Duodenal mucosa (tissue), 2 donors: ENCODE results near the gene ELOVL6.
A peak's percentile ranks its signal among the peaks of the same experiment; 100 is the strongest.
"Not testable (repeated sequence)": the region's sequence is repeated elsewhere in the genome, so short reads cannot be mapped to it uniquely, and the experiment has no call there.

Experiments used
- H3K27ac ChIP-seq: one replicate; pipeline ENCODE4 v1.7.0; 2013; ENCODE audit warnings: low read depth, low read length
- H3K27me3 ChIP-seq, 2 donors: one replicate each; pipeline ENCODE4 v1.7.0; 2013; ENCODE audit warnings: low read length in 2 of 2, control low read depth in 1 of 2; ENCODE audit not compliant: insufficient read depth in 2 of 2, control insufficient read depth in 1 of 2
- H3K36me3 ChIP-seq, 2 donors: one replicate each; pipeline ENCODE4 v1.7.0; 2013; ENCODE audit warnings: low read length in 2 of 2, control low read depth in 1 of 2; ENCODE audit not compliant: insufficient read depth in 2 of 2, control insufficient read depth in 1 of 2
- H3K4me1 ChIP-seq, 2 donors: one replicate each; pipeline ENCODE4 v1.7.0; 2013; ENCODE audit warnings: low read length in 2 of 2, control low read depth in 1 of 2; ENCODE audit not compliant: insufficient read depth in 2 of 2, control insufficient read depth in 1 of 2
- H3K4me3 ChIP-seq, 2 donors: one replicate each; pipeline ENCODE4 v1.7.0; 2013; ENCODE audit warnings: low read length in 2 of 2, low read depth in 1 of 2
- H3K9ac ChIP-seq, 2 donors: one replicate each; pipeline ENCODE4 v1.7.0; 2013; ENCODE audit warnings: low read length in 2 of 2, low read depth in 1 of 2
- H3K9me3 ChIP-seq, 2 donors: one replicate each; pipeline ENCODE4 v1.7.0; 2013; ENCODE audit warnings: low read length in 2 of 2, control low read depth in 1 of 2; ENCODE audit not compliant: control insufficient read depth in 1 of 2

ELOVL6 gene, protein sequence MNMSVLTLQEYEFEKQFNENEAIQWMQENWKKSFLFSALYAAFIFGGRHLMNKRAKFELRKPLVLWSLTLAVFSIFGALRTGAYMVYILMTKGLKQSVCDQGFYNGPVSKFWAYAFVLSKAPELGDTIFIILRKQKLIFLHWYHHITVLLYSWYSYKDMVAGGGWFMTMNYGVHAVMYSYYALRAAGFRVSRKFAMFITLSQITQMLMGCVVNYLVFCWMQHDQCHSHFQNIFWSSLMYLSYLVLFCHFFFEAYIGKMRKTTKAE

GRCh38 chr4:110198435-110199416 is at the start of gene ELOVL6:
Gene ELOVL6, minus strand, starts transcription at chr4:110198615. Its CDS starts 280 bp downstream, at chr4:110198335.
- Histone ChIP-seq H3K27me3 (no peaks in the 10 kb centered on the region), H3K36me3 (no peaks in the 10 kb centered on the region), H3K4me3 (peak within 1 kb of the TSS; percentile 98), H3K9ac (peak within 1 kb of the TSS; percentile 68 to 85), H3K9me3 (no peaks in the 10 kb centered on the region), H3K4me1 (peaks cover 30 to 31% of the 10 kb centered on the region in 2 donors), H3K27ac (no peak within 1 kb of the TSS)

- H3K27ac ChIP-seq = no peak overlapping the region
These were observed 49.7 kb upstream of the ELOVL6 start for GRCh38 chr4:110248100-110248499.

DNA sequence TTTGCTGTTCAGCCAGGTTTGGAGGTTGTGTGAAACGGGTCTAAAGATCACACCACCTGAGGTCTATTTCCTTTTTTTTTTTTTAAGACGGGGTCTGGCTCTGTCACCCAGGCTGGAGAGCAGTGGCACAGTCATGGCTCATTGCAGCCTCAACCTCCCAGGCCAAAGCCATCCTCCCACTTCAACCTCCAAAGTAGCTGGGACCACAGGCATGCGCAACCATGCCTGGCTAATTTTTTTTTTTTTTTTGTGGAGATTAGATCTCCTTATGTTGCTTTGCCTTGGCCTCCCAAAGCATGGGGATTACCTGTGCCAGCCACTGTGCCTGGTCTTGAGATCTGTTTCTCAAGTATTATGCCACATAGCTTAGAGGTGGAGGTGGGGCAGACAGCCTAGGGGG is 49.2 kb upstream of the ELOVL6 start:
- H3K4me1 ChIP-seq = no peaks in the 10 kb centered on the region
- no peaks in the 10 kb centered on the region for H3K36me3 ChIP-seq
- no peak overlapping the region for H3K4me3 ChIP-seq
- no peak overlapping the region for H3K27ac ChIP-seq
- no peaks in the 10 kb centered on the region for H3K9me3 ChIP-seq
- no peak overlapping the region for H3K9ac ChIP-seq
- H3K27me3 ChIP-seq = no peaks in the 10 kb centered on the region

More at GRCh38 chr4:110248100-110248499, 49.7 kb upstream of the ELOVL6 start:
- no peak overlapping the region for H3K9ac ChIP-seq
- H3K9me3 ChIP-seq = no peaks in the 10 kb centered on the region
- H3K36me3 ChIP-seq = no peaks in the 10 kb centered on the region
- no peak overlapping the region for H3K4me3 ChIP-seq
- no peaks in the 10 kb centered on the region for H3K4me1 ChIP-seq
- H3K27me3 ChIP-seq = no peaks in the 10 kb centered on the region

DNA sequence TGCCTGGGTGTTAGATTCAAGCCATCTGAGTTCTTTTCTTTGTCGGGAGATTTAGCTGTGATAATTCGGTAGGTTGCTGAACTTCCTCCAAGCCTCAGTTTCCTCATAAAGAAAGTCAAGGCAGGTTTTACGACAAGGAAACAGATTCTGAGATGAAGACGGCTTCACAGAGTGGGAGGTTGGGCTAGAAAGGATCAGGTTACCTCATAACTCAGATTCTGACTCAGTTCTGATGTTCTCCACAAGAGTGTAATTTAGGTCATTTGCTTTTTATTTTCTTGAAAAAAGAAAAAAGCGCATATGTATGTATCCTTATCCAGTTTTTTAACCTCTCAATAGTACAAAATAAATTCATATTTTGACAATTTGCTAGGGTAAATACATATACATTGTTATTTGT is 47.2 kb upstream of the ELOVL6 start:
- Histone ChIP-seq H3K27me3 (no peaks in the 10 kb centered on the region), H3K4me3 (no peak overlapping the region), H3K36me3 (no peaks in the 10 kb centered on the region), H3K4me1 (no peaks in the 10 kb centered on the region), H3K9me3 (no peaks in the 10 kb centered on the region), H3K27ac (no peak overlapping the region), H3K9ac (no peak overlapping the region)

DNA sequence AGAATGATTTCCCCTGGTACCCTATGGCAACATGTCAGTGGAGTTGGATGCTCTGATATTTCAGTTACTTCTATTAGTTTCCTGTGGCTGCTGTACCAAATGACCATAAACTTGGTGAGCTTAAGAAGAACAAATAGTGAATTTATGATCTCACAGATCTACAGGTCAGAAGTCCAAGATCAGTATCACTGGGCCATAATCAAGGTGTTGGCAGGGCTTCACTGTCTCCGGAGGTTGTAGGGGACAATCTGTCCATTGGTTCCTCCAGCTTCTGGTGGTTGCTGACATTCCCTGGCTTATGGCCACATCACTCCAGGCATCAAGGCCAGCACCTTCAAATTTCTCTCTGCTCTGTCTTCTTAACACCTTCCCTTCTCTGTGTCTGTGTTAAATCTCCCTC is 37.9 kb upstream of the ELOVL6 start:
- no peaks in the 10 kb centered on the region for H3K4me1 ChIP-seq
- H3K9me3 ChIP-seq = peaks cover 0 to 2% of the 10 kb centered on the region in 2 donors
- no peaks in the 10 kb centered on the region for H3K36me3 ChIP-seq
- H3K9ac ChIP-seq = no peak overlapping the region
- no peak overlapping the region for H3K4me3 ChIP-seq
- H3K27me3 ChIP-seq = no peaks in the 10 kb centered on the region
- no peak overlapping the region for H3K27ac ChIP-seq

GRCh38 chr4:110233581-110233980 is 35.2 kb upstream of the ELOVL6 start:
- H3K9me3 ChIP-seq, H3K36me3 ChIP-seq, H3K27me3 ChIP-seq, H3K4me3 ChIP-seq, H3K27ac ChIP-seq, H3K4me1 ChIP-seq, H3K9ac ChIP-seq: not testable (repeated sequence)

DNA sequence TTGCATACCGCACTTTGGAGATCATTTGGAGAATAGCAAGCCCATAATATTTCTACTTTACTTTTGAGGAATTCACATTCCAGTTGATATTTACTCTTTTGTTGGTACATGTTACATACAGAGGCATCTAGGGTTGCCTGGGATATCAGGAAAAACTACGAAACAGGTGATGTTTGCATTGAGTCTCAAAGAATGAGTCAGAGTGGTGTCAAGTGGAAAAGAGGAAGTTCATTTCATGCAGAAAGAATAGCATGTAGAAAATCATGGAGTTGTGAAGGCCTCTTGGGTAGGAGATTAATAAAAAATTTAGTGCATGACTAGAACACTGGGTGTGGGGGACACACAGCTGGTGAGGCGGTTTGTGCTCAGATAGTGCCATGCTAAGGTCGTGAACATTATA is 33.5 kb upstream of the ELOVL6 start:
- Histone ChIP-seq H3K4me3 (no peak overlapping the region), H3K36me3 (no peaks in the 10 kb centered on the region), H3K4me1 (no peaks in the 10 kb centered on the region), H3K9ac (no peak overlapping the region), H3K9me3 (peaks cover 0 to 2% of the 10 kb centered on the region in 2 donors), H3K27me3 (no peaks in the 10 kb centered on the region), H3K27ac (no peak overlapping the region)

GRCh38 chr4:110229266-110229665 is 30.9 kb upstream of the ELOVL6 start:
- no peak overlapping the region for H3K27ac ChIP-seq

GRCh38 chr4:110224812-110225211 is 26.4 kb upstream of the ELOVL6 start:
- Histone ChIP-seq H3K4me3 (no peak overlapping the region), H3K9me3 (no peaks in the 10 kb centered on the region), H3K9ac (no peak overlapping the region), H3K36me3 (no peaks in the 10 kb centered on the region), H3K27me3 (no peaks in the 10 kb centered on the region), H3K27ac (no peak overlapping the region), H3K4me1 (no peaks in the 10 kb centered on the region)

More at GRCh38 chr4:110229266-110229665, 30.9 kb upstream of the ELOVL6 start:
- no peaks in the 10 kb centered on the region for H3K4me1 ChIP-seq
- H3K36me3 ChIP-seq = no peaks in the 10 kb centered on the region
- H3K4me3 ChIP-seq = no peak overlapping the region
- no peaks in the 10 kb centered on the region for H3K9me3 ChIP-seq
- H3K9ac ChIP-seq = no peak overlapping the region
- H3K27me3 ChIP-seq = no peaks in the 10 kb centered on the region

- Histone ChIP-seq H3K9ac (no peak overlapping the region), H3K9me3 (no peaks in the 10 kb centered on the region), H3K27ac (no peak overlapping the region), H3K4me1 (no peaks in the 10 kb centered on the region), H3K4me3 (no peak overlapping the region), H3K27me3 (no peaks in the 10 kb centered on the region), H3K36me3 (no peaks in the 10 kb centered on the region)
These were observed 25.7 kb upstream of the ELOVL6 start for GRCh38 chr4:110224142-110224541.
